SU-DHL-6 (cell line): ENCODE results near the gene CCNY.

Experiments used
- H2AFZ ChIP-seq: fragments of 200-600 bp; sonication (generic); 2 replicates; pipeline ENCODE4 v1.6.1; 2014; ENCODE audit warnings: low read depth, mild to moderate bottlenecking, moderate library complexity, mixed read lengths, antibody characterized with exemption, low read length; ENCODE audit not compliant: severe bottlenecking
- H3F3A ChIP-seq: fragments of 200-600 bp; shearing (Covaris generic); 2 replicates; pipeline ENCODE4 v1.6.0; 2016; ENCODE audit warnings: antibody characterized with exemption, mild to moderate bottlenecking; ENCODE audit not compliant: insufficient read depth
- H3K27ac ChIP-seq: fragments of 200-600 bp; sonication (generic); 2 replicates; pipeline ENCODE4 v1.5.1; 2016; ENCODE audit warnings: low read depth, mild to moderate bottlenecking, low read length, moderate library complexity, mixed read lengths
- H3K27me3 ChIP-seq: fragments of 200-600 bp; sonication (generic), shearing (Covaris generic); 2 replicates; pipeline ENCODE4 v1.6.0; 2014; ENCODE audit warnings: mild to moderate bottlenecking, low read length
- H3K36me3 ChIP-seq: fragments of 200-600 bp; sonication (generic); 2 replicates; pipeline ENCODE4 v1.6.1; 2014; ENCODE audit warnings: mild to moderate bottlenecking, low read length, mixed read lengths
- H3K4me2 ChIP-seq: fragments of 300-600, 200-600 bp; shearing (Covaris generic), sonication (generic); 2 replicates; pipeline ENCODE4 v1.6.0; 2014; ENCODE audit warnings: low read length, low read depth, mild to moderate bottlenecking; ENCODE audit not compliant: poor library complexity, severe bottlenecking
- H3K4me3 ChIP-seq: fragments of 200-600 bp; sonication (generic); 2 replicates; pipeline ENCODE4 v1.5.1; 2014; ENCODE audit warnings: antibody characterized with exemption, low read length, mild to moderate bottlenecking, mixed read lengths; ENCODE audit not compliant: insufficient read depth, poor library complexity, severe bottlenecking
- H3K79me2 ChIP-seq: fragments of 200-600 bp; sonication (generic); 2 replicates; pipeline ENCODE4 v1.6.1; 2014; ENCODE audit warnings: mild to moderate bottlenecking, low read length, moderate library complexity; ENCODE audit not compliant: insufficient read depth
- H3K9ac ChIP-seq: fragments of 200-600 bp; sonication (generic); 2 replicates; pipeline ENCODE4 v1.7.0; 2014; ENCODE audit warnings: mild to moderate bottlenecking, low read length
- H3K9me2 ChIP-seq: fragments of 200-600 bp; sonication (generic); replicated peaks from 2 replicates; pipeline ENCODE4 v1.6.1; 2014; ENCODE audit warnings: low read length; ENCODE audit not compliant: insufficient read depth
- H3K9me3 ChIP-seq: fragments of 200-600 bp; sonication (generic); 2 replicates; pipeline ENCODE4 v1.6.1; 2014; ENCODE audit warnings: low read length, mixed read lengths; ENCODE audit not compliant: insufficient read depth
- H4K20me1 ChIP-seq: fragments of 200-600 bp; sonication (generic); 2 replicates; pipeline ENCODE4 v1.6.1; 2014; ENCODE audit warnings: low read depth, mild to moderate bottlenecking, antibody characterized with exemption, low read length, moderate library complexity, mixed read lengths
- EZH2phosphoT487 ChIP-seq: fragments of 200-600 bp; sonication (generic), shearing (Covaris generic); conservative IDR thresholded peaks from 2 replicates; pipeline ENCODE4 v1.6.1; 2018; ENCODE audit warnings: mild to moderate bottlenecking, antibody characterized with exemption, low read length, moderate library complexity, mixed read lengths
- TF ChIP-seq, protein P1 (sequence below): fragments of 200-600 bp; sonication (generic); IDR thresholded peaks from one replicate; pipeline ENCODE4 v1.5.1; 2017; ENCODE audit warnings: antibody characterized with exemption, mild to moderate bottlenecking, low read length, moderate library complexity; ENCODE audit not compliant: insufficient read depth, poor library complexity, severe bottlenecking

Gene CCNY

DNA sequence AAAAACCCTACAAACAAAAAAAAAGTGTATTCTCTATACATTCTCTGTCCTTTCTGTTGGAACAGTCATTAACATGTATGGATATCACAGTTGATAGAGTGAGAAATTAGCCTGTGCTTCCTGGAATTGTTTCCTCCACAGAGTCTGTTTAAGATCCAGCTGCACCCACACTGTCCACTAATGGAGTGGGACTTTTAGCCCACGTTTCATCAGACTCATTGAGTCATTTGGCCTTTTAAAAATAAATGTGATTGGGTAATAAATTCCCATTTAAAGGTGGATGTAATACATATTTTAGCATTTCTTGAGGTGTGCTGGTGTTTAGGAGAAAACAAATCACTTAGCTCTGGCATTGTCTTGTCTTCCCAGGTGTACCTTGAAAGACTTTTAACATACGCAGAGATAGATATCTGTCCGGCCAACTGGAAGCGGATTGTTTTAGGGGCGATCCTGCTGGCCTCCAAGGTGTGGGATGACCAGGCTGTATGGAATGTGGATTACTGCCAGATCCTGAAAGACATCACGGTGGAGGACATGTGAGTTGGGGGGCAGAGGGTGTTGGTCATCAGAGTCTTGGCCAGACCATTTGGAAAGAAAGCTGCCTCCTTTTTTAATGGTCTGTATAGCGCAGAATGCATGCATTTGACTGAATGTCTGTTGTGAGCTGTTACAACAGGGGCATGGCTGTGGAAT, 216.5 kb downstream of the CCNY start:
- H3K9me3 ChIP-seq = no peaks in the 10 kb centered on the region
- no peak overlapping the region for H3K27ac ChIP-seq
- no peaks in the 10 kb centered on the region for H4K20me1 ChIP-seq
- TF ChIP-seq, protein P1, sequence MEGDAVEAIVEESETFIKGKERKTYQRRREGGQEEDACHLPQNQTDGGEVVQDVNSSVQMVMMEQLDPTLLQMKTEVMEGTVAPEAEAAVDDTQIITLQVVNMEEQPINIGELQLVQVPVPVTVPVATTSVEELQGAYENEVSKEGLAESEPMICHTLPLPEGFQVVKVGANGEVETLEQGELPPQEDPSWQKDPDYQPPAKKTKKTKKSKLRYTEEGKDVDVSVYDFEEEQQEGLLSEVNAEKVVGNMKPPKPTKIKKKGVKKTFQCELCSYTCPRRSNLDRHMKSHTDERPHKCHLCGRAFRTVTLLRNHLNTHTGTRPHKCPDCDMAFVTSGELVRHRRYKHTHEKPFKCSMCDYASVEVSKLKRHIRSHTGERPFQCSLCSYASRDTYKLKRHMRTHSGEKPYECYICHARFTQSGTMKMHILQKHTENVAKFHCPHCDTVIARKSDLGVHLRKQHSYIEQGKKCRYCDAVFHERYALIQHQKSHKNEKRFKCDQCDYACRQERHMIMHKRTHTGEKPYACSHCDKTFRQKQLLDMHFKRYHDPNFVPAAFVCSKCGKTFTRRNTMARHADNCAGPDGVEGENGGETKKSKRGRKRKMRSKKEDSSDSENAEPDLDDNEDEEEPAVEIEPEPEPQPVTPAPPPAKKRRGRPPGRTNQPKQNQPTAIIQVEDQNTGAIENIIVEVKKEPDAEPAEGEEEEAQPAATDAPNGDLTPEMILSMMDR = no peak
- no peak for TF ChIP-seq EZH2phosphoT487
- no peak overlapping the region for H3K4me3 ChIP-seq
- H3K9ac ChIP-seq = no peak overlapping the region
- no peaks in the 10 kb centered on the region for H3K79me2 ChIP-seq
- H3K4me2 ChIP-seq = no peak overlapping the region
- no peak overlapping the region for H2AFZ ChIP-seq
- H3F3A ChIP-seq = no peaks in the 10 kb centered on the region
- no peaks in the 10 kb centered on the region for H3K9me2 ChIP-seq
- no peaks in the 10 kb centered on the region for H3K27me3 ChIP-seq
- no peaks in the 10 kb centered on the region for H3K36me3 ChIP-seq

DNA sequence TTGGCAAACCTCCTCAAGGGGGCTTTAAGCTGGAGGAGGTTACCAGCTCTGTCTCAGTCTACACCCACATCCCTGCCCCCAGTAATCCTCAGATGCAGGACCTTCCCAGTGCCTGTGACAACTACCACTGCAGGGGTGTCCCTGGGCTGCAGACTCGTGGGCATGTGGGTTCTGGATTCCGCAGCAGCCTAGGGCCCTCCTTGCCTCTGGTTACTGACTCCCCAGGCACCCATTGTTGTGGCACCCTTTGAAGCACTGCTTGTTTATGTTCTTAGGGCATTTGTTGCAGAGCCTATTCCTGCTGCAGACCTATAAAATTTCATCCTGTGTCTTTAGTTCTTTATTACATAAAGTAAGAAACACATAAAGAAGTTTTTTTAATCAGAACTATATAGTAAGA, 217.7 kb downstream of the CCNY start:
- no peaks in the 10 kb centered on the region for H3K9me2 ChIP-seq
- TF ChIP-seq, protein P1 = no peak
- TF ChIP-seq EZH2phosphoT487 = no peak

DNA sequence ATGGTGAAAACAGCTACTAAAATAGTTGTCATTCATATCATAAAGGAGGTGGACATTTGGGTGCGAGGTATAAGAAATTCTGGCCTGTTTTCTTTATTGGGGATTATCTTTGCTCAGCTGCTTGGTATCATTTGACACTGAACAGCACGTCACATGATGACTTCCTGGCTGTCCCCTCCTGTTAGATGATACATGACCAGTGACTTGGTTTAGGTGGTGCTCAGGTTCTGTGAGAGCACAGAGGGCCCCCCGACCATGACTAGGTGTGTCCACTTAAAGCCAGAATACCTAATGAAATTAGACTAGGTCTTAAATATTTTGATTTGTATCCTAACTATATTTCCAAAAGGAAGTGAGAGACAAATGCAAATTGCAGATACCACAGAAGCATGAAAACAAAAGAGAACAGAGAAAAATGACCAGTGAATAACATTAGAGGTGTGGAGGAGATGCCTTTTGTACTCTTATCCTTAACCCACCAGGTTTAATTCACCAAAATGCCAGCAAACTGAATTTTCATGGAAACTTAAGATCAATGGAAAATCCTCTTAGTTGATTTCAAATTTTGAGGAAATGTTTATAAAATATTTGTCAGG, 218.2 kb downstream of the CCNY start:
- Histone ChIP-seq H4K20me1 (no peaks in the 10 kb centered on the region), H3K4me3 (no peak overlapping the region), H3K4me2 (no peak overlapping the region), H3F3A (no peaks in the 10 kb centered on the region), H3K9ac (no peak overlapping the region), H3K27me3 (no peaks in the 10 kb centered on the region), H3K36me3 (no peaks in the 10 kb centered on the region), H3K9me2 (no peaks in the 10 kb centered on the region), H3K9me3 (no peaks in the 10 kb centered on the region), H2AFZ (no peak overlapping the region), H3K79me2 (no peaks in the 10 kb centered on the region), H3K27ac (no peak overlapping the region)
- TF ChIP-seq, protein P1 = no peak
- TF ChIP-seq EZH2phosphoT487 = no peak

More for the DNA sequence above, 217.7 kb downstream of the CCNY start:
- no peaks in the 10 kb centered on the region for H3K79me2 ChIP-seq
- no peak overlapping the region for H2AFZ ChIP-seq
- no peaks in the 10 kb centered on the region for H3F3A ChIP-seq
- no peak overlapping the region for H3K9ac ChIP-seq
- no peaks in the 10 kb centered on the region for H3K9me3 ChIP-seq
- no peaks in the 10 kb centered on the region for H3K27me3 ChIP-seq
- H3K36me3 ChIP-seq = no peaks in the 10 kb centered on the region
- H4K20me1 ChIP-seq = no peaks in the 10 kb centered on the region
- no peak overlapping the region for H3K4me2 ChIP-seq
- H3K27ac ChIP-seq = no peak overlapping the region
- no peak overlapping the region for H3K4me3 ChIP-seq
